HepG2 (cell line): Measurements from ENCODE around the gene CTIF. TPM values are rescaled to one million over a fixed set of nuclear protein-coding genes. Genes with fewer than 3 reads are reported as not detected.

Experiments used
- CEBPB ChIP-seq: IDR thresholded peaks from 2 replicates; pipeline ENCODE4 v1.6.1; 2011; ENCODE audit warnings: low read depth, low read length, improper control_type of control experiment, borderline replicate concordance
- CEBPG ChIP-seq: IDR thresholded peaks from 2 replicates; pipeline ENCODE4 v1.6.1; 2016
- CREM ChIP-seq, 2 experiments: sonication (generic) in 1 of 2; formaldehyde crosslinking in 1 of 2; IDR thresholded peaks; 2 replicates each; pipeline versions ENCODE4 v1.4.0 to v1.6.1; 2016 to 2020; ENCODE audit warnings: antibody characterized with exemption in 1 of 2, mild to moderate bottlenecking in 1 of 2, missing genetic modification reagents in 1 of 2
- DMAP1 ChIP-seq: IDR thresholded peaks from 2 replicates; pipeline ENCODE4 v1.6.1; 2016
- ELF1 ChIP-seq: sonication (generic); formaldehyde crosslinking; IDR thresholded peaks from 2 replicates; pipeline ENCODE4 v1.4.0; 2020; ENCODE audit warnings: missing genetic modification reagents
- HNRNPH1 ChIP-seq: fragments of 200-400 bp; formaldehyde crosslinking; optimal IDR thresholded peaks from 2 replicates; pipeline ENCODE3; 2017; ENCODE audit warnings: mild to moderate bottlenecking, low read depth, low read length
- NCOA2 ChIP-seq: sonication (generic); formaldehyde crosslinking; IDR thresholded peaks from 2 replicates; pipeline ENCODE4 v1.8.0; 2022; ENCODE audit warnings: inconsistent platforms
- PCBP2 ChIP-seq: fragments of 200-400 bp; formaldehyde crosslinking; optimal IDR thresholded peaks from 2 replicates; pipeline ENCODE3; 2018; ENCODE audit warnings: low read length, low read depth; ENCODE audit not compliant: poor library complexity, severe bottlenecking
- PHB2 ChIP-seq: fragments of 450-650 bp; IDR thresholded peaks from 2 replicates; pipeline ENCODE4 v1.6.1; 2018; ENCODE audit not compliant: partially characterized antibody
- RAD51 ChIP-seq: fragments of 450-650 bp; IDR thresholded peaks from 2 replicates; pipeline ENCODE4 v1.6.1; 2016; ENCODE audit warnings: borderline replicate concordance
- STAG1 ChIP-seq: sonication (generic); formaldehyde crosslinking; IDR thresholded peaks from 2 replicates; pipeline ENCODE4 v1.4.0; 2020; ENCODE audit warnings: missing genetic modification reagents
- TRIM22 ChIP-seq: fragments of 450-650 bp; IDR thresholded peaks from 2 replicates; pipeline ENCODE4 v1.6.1; 2017
- ZBTB33 ChIP-seq: sonication (generic); formaldehyde crosslinking; IDR thresholded peaks from 2 replicates; pipeline ENCODE4 v1.4.0; 2020; ENCODE audit warnings: missing genetic modification reagents
- ZKSCAN8 ChIP-seq: IDR thresholded peaks from 2 replicates; pipeline ENCODE4 v1.6.1; 2016; ENCODE audit warnings: borderline replicate concordance, missing genetic modification reagents, missing compliant biosample characterization
- ZNF160 ChIP-seq: sonication (generic); formaldehyde crosslinking; IDR thresholded peaks from 2 replicates; pipeline ENCODE4 v1.8.0; 2022; ENCODE audit warnings: mild to moderate bottlenecking, inconsistent platforms, missing genetic modification reagents
- ZNF572 ChIP-seq: sonication (generic); formaldehyde crosslinking; IDR thresholded peaks from 2 replicates; pipeline ENCODE4 v1.5.1; 2020; ENCODE audit warnings: mild to moderate bottlenecking, missing genetic modification reagents
- ZNF619 ChIP-seq: sonication (generic); formaldehyde crosslinking; IDR thresholded peaks from 2 replicates; pipeline ENCODE4 v1.4.0; 2020; ENCODE audit warnings: mild to moderate bottlenecking, missing genetic modification reagents
- ZNF773 ChIP-seq: sonication (generic); formaldehyde crosslinking; IDR thresholded peaks from 2 replicates; pipeline ENCODE4 v1.4.0; 2020; ENCODE audit warnings: missing genetic modification reagents, borderline replicate concordance
- polyA plus RNA-seq, 8 experiments: library from polyadenylated mRNA; depleted of rRNA in 3 of 8; stranded (reverse) in 7 of 8; unstranded in 1 of 8; fragments of >200 nt; fragmentation: Illumina TruSeq in 4 of 8; extraction: Trizol in 4 of 8; gene quantifications; 2 replicates each; pipeline versions ENCODE4 v1.2.1 to v1.2.3, GENCODE V29; 2011 to 2016; ENCODE audit warnings: low read depth in 4 of 8, missing spikeins in 1 of 8, mixed read lengths in 1 of 8; ENCODE audit not compliant: insufficient read depth in 1 of 8
- total RNA-seq, 5 experiments: library from RNA; depleted of rRNA; stranded (reverse); fragments of >200 nt; fragmentation: Illumina TruSeq; extraction: Trizol; gene quantifications; 2 replicates each; pipeline ENCODE4 v1.2.3, GENCODE V29; 2016; ENCODE audit warnings: low read depth in 1 of 5
- TF ChIP-seq, protein P1 (sequence below): sonication (generic); formaldehyde crosslinking; IDR thresholded peaks from 2 replicates; pipeline ENCODE4 v1.4.0; 2020; ENCODE audit warnings: missing genetic modification reagents
- TF ChIP-seq, protein P2 (sequence below): sonication (generic); IDR thresholded peaks from 2 replicates; pipeline ENCODE4 v1.6.1; 2016; ENCODE audit warnings: low read depth, borderline replicate concordance
- TF ChIP-seq, protein P3 (sequence below): sonication (generic); formaldehyde crosslinking; IDR thresholded peaks from 2 replicates; pipeline ENCODE4 v1.5.1; 2020; ENCODE audit warnings: mild to moderate bottlenecking, missing genetic modification reagents, moderate library complexity

Gene CTIF
- total and polyA plus RNA-seq, 2 of the 13 experiments (the other 11 are each of a cell fraction or from before 2014, with no cell fraction given) = 18.2 to 28.0 TPM

- TF ChIP-seq TRIM22 (no peak), RAD51 (no peak), CEBPB (peak; percentile 93), CREM (IDR thresholded peaks at IDR 0.05) (no peak), CREM (CRISPR knock-in tag; IDR thresholded peaks at IDR 0.05) (no peak), ELF1 (CRISPR knock-in tag) (peak; percentile 79), NCOA2 (no peak), ZBTB33 (CRISPR knock-in tag) (peak; percentile 52; the same call in 1 of the 2 replicates), STAG1 (CRISPR knock-in tag) (no peak), ZKSCAN8 (CRISPR knock-in tag) (no peak), CEBPG (peak; percentile 87), ZNF160 (CRISPR knock-in tag) (no peak), PCBP2 (no peak), HNRNPH1 (no peak), ZNF773 (CRISPR knock-in tag) (no peak), PHB2 (no peak), ZNF572 (no peak), ZNF619 (CRISPR knock-in tag) (no peak), DMAP1 (CRISPR knock-in tag) (no peak)
- TF ChIP-seq, protein P1, sequence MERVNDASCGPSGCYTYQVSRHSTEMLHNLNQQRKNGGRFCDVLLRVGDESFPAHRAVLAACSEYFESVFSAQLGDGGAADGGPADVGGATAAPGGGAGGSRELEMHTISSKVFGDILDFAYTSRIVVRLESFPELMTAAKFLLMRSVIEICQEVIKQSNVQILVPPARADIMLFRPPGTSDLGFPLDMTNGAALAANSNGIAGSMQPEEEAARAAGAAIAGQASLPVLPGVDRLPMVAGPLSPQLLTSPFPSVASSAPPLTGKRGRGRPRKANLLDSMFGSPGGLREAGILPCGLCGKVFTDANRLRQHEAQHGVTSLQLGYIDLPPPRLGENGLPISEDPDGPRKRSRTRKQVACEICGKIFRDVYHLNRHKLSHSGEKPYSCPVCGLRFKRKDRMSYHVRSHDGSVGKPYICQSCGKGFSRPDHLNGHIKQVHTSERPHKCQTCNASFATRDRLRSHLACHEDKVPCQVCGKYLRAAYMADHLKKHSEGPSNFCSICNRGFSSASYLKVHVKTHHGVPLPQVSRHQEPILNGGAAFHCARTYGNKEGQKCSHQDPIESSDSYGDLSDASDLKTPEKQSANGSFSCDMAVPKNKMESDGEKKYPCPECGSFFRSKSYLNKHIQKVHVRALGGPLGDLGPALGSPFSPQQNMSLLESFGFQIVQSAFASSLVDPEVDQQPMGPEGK (CRISPR knock-in tag) = 0 out of 2 replicates have a peak, but pooled peaks have one; percentile 18
- TF ChIP-seq, protein P2, sequence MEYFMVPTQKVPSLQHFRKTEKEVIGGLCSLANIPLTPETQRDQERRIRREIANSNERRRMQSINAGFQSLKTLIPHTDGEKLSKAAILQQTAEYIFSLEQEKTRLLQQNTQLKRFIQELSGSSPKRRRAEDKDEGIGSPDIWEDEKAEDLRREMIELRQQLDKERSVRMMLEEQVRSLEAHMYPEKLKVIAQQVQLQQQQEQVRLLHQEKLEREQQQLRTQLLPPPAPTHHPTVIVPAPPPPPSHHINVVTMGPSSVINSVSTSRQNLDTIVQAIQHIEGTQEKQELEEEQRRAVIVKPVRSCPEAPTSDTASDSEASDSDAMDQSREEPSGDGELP = no peak
- TF ChIP-seq, protein P3, sequence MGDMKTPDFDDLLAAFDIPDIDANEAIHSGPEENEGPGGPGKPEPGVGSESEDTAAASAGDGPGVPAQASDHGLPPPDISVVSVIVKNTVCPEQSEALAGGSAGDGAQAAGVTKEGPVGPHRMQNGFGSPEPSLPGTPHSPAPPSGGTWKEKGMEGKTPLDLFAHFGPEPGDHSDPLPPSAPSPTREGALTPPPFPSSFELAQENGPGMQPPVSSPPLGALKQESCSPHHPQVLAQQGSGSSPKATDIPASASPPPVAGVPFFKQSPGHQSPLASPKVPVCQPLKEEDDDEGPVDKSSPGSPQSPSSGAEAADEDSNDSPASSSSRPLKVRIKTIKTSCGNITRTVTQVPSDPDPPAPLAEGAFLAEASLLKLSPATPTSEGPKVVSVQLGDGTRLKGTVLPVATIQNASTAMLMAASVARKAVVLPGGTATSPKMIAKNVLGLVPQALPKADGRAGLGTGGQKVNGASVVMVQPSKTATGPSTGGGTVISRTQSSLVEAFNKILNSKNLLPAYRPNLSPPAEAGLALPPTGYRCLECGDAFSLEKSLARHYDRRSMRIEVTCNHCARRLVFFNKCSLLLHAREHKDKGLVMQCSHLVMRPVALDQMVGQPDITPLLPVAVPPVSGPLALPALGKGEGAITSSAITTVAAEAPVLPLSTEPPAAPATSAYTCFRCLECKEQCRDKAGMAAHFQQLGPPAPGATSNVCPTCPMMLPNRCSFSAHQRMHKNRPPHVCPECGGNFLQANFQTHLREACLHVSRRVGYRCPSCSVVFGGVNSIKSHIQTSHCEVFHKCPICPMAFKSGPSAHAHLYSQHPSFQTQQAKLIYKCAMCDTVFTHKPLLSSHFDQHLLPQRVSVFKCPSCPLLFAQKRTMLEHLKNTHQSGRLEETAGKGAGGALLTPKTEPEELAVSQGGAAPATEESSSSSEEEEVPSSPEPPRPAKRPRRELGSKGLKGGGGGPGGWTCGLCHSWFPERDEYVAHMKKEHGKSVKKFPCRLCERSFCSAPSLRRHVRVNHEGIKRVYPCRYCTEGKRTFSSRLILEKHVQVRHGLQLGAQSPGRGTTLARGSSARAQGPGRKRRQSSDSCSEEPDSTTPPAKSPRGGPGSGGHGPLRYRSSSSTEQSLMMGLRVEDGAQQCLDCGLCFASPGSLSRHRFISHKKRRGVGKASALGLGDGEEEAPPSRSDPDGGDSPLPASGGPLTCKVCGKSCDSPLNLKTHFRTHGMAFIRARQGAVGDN (CRISPR knock-in tag) = peak; percentile 42
Observed at GRCh38 chr18:48662011-48662661, 123.3 kb downstream of the CTIF start (continued).
